ENCODE results near the gene MMP24OS. TPM values are rescaled to one million over a fixed set of nuclear protein-coding genes. Genes with fewer than 3 reads are reported as not detected.
A peak's percentile ranks its signal among the peaks of the same experiment; 100 is the strongest.

The MMP24OS gene
- total RNA-seq, 4 donors from 2014 or later: 19.6 to 47.2 (median 26.9) TPM

DNA sequence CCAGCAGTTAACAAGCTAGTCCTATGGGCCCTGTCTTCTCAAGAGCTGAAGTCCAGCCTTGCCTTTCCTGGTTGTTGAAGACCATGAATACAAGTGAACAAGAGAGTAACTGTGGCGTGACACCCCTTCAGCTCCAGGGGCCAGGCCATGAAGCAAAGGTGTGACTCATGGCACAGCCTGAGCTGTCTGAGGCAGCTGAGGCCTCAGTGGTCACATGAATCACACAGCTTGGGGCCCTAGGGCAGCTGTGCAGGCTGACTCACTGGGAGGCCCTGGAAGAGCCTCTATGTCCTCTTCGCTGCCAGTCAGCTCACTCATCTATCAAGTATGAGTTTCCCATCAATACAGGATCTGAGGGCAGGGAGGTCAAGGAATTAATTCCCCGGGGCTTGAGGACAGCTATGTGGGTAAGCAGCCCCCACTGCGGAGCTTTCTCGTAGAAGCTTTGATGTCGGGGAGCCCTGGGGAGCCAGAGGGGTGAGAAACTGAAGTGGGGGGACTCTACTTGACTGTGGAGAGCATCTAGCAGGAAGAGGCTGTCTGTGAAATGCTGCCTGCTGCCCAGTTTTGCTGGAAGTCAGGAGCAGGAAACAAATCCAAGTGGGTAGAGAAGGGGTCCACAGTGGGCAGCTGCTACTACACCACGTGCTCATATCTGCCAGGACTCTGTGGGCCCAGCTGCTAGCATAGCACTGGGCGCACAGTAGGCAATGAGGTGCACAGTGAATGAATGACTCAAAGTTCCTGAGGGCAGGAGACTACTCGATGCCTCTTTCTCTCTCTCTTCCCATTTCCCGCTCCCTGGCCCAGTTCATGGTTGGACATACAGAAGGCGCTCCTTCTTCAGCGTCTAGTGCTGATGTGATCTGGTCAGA, 28.0 kb upstream of the MMP24OS start:
- H3K4me1 ChIP-seq: peaks cover 6 to 70% (median 20%) of the 10 kb centered on the region in 3 donors
- H3K36me3 ChIP-seq: peaks cover 0 to 9% of the 10 kb centered on the region in 2 donors
- H3K27ac ChIP-seq: peak overlapping the region in 2 of 4 donors; percentile 51 to 58
- H3K9me3 ChIP-seq: no peaks in the 10 kb centered on the region
- H3K4me3 ChIP-seq: no peak overlapping the region
- no peaks in the 10 kb centered on the region for H3K27me3 ChIP-seq
- peak; percentile 75 for ATAC-seq
- WGBS, 2 donors (ENCODE audit: low coverage in 1 of 2): 68 to 86% methylated on average over 6 to 9 of the region's 12 CpGs
- TF ChIP-seq, protein P1, sequence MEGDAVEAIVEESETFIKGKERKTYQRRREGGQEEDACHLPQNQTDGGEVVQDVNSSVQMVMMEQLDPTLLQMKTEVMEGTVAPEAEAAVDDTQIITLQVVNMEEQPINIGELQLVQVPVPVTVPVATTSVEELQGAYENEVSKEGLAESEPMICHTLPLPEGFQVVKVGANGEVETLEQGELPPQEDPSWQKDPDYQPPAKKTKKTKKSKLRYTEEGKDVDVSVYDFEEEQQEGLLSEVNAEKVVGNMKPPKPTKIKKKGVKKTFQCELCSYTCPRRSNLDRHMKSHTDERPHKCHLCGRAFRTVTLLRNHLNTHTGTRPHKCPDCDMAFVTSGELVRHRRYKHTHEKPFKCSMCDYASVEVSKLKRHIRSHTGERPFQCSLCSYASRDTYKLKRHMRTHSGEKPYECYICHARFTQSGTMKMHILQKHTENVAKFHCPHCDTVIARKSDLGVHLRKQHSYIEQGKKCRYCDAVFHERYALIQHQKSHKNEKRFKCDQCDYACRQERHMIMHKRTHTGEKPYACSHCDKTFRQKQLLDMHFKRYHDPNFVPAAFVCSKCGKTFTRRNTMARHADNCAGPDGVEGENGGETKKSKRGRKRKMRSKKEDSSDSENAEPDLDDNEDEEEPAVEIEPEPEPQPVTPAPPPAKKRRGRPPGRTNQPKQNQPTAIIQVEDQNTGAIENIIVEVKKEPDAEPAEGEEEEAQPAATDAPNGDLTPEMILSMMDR (IDR thresholded peaks at IDR 0.05): no peak
- peak; percentile 50 for TF ChIP-seq POLR2AphosphoS5 (IDR thresholded peaks at IDR 0.05)

DNA sequence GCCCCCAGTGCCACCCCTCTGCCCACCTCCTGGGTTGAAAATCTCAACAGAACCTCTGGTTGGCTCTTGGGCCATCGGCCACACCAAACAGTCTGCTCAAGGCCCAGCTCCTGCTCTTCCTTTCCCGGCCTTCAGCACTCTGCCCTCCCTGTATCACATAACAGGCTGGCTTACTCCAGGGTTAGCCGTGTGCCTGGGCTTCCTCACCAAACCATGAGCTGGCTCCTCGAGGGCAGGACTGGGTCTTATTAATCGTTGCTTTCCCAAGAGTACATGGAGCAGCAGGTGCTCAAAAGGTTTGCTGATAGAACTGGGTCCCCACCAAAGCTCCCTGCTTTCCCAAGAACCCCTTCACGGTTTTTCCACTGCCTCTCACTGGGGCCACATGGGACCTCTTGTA, 27.0 kb upstream of the MMP24OS start:
- TF ChIP-seq, protein P1 (IDR thresholded peaks at IDR 0.05): no peak
- TF ChIP-seq POLR2AphosphoS5 (IDR thresholded peaks at IDR 0.05) (no peak), POLR2A (IDR thresholded peaks at IDR 0.05) (no peak), EP300 (IDR thresholded peaks at IDR 0.05) (no peak)
- WGBS, 2 donors (ENCODE audit: low coverage in 1 of 2): 100% methylated on average over 4 of the region's 6 CpGs; no CpG with 5 or more reads in 1 of the 2 donors
- H3K4me3 ChIP-seq: no peak overlapping the region
- H3K4me1 ChIP-seq: peaks cover 6 to 70% (median 20%) of the 10 kb centered on the region in 3 donors
- ATAC-seq: no peak
- H3K9me3 ChIP-seq: no peaks in the 10 kb centered on the region
- H3K36me3 ChIP-seq: peaks cover 0 to 9% of the 10 kb centered on the region in 2 donors
- H3K27me3 ChIP-seq: no peaks in the 10 kb centered on the region
- H3K27ac ChIP-seq: no peak overlapping the region

DNA sequence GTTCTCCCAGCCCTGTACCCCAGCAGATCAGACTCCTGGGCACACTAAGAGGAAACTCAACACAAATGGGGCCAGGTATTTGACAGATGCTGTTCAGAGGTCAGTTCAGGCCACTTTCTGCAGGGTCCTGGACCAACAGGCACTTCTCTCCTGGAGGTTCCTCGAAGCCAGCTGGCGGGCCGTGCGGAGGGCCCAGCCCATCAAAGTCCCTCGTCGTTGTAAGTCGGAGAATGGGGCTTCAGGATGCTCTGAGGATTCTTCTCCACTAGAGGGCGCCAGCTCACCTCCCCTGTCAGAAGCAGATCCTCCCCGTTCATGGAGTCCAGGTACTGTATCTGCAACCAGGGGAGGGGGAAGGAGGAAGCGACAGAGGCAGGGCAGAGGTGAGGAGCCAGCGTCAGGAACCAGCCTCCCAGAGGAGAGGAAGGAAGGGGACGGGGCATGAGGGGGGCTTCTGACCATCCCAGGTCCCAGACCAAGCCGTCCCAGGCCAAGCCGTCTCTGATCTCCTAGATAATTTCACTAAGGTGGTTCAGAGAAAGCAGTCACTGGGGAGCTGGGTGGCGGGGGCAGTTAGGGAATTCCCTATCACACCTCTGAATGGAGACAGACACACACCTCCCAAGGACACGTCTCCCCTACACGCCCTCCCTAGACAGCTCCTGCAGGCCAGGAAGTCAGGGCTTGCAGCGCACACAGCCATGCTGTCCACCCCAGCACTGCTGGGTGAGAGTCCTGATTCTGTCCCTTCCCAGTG, 26.0 kb upstream of the MMP24OS start:
- TF ChIP-seq, protein P1 (IDR thresholded peaks at IDR 0.05): peak in 3 of 4 experiments; percentile 91 to 92 (median 92)
- TF ChIP-seq EP300 (IDR thresholded peaks at IDR 0.05) (no peak), POLR2AphosphoS5 (IDR thresholded peaks at IDR 0.05) (no peak), POLR2A (IDR thresholded peaks at IDR 0.05) (no peak)
- Histone ChIP-seq H3K4me1 (peaks cover 6 to 68% (median 20%) of the 10 kb centered on the region in 3 donors), H3K27me3 (no peaks in the 10 kb centered on the region), H3K36me3 (peaks cover 0 to 9% of the 10 kb centered on the region in 2 donors), H3K4me3 (no peak overlapping the region), H3K27ac (peak overlapping the region in 2 of 4 donors; percentile 7 to 49), H3K9me3 (no peaks in the 10 kb centered on the region)
- 85% methylated on average over 4 of the region's 18 CpGs; no CpG with 5 or more reads in 1 of the 2 donors for WGBS, 2 donors (ENCODE audit: low coverage in 1 of 2)
- peak; percentile 55 for ATAC-seq

DNA sequence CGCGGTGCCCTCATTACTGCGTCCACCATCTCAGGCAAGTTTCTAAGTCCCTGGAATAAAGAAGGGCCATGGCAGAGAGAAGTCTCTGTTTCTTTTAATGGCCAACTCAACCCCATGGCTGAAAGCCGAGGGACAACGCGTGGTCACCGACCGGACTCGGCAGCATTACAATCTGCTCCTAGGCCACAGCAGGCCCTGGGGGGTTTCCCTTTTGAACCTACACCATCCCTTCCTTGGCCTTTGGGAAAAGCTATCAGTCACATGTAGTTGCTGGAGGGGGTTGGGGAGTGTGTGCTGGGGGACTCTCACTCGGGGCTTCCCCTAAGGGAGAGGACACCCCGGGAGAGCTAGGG, 25.4 kb upstream of the MMP24OS start:
- WGBS, 2 donors (ENCODE audit: low coverage in 1 of 2): 80 to 93% methylated on average over 2 of the region's 11 CpGs
- Histone ChIP-seq H3K36me3 (peaks cover 0 to 9% of the 10 kb centered on the region in 2 donors), H3K4me1 (peaks cover 6 to 63% (median 20%) of the 10 kb centered on the region in 3 donors), H3K27ac (peak overlapping the region in 2 of 4 donors; percentile 7 to 49), H3K9me3 (no peaks in the 10 kb centered on the region), H3K4me3 (no peak overlapping the region), H3K27me3 (no peaks in the 10 kb centered on the region)
- no peak for ATAC-seq
- TF ChIP-seq EP300 (IDR thresholded peaks at IDR 0.05): no peak
- TF ChIP-seq, protein P1 (IDR thresholded peaks at IDR 0.05): no peak
- TF ChIP-seq POLR2A (IDR thresholded peaks at IDR 0.05): no peak
- TF ChIP-seq POLR2AphosphoS5 (IDR thresholded peaks at IDR 0.05): no peak

Measured in gastroesophageal sphincter (tissue), 4 donors.